Neutrophil (primary cell): ENCODE results near the gene C11orf21.

ENCODE experiments used
- H3K27ac ChIP-seq: fragments of 200-600 bp; sonication (generic); 2 replicates; pipeline ENCODE4 v1.5.1; 2016; ENCODE audit warnings: mild to moderate bottlenecking, moderate library complexity
- H3K27me3 ChIP-seq: fragments of 200-600 bp; sonication (generic); 2 replicates; pipeline ENCODE4 v1.6.0; 2016; ENCODE audit warnings: mild to moderate bottlenecking
- H3K36me3 ChIP-seq: fragments of 200-600 bp; sonication (generic); 2 replicates; pipeline ENCODE4 v1.5.1; 2017
- H3K4me1 ChIP-seq, 2 experiments: fragments of 200-600 bp in 1 of 2; sonication (generic) in 1 of 2; 1 replicate in 1 of 2; 2 replicates in 1 of 2; pipeline versions ENCODE4 v1.5.1 to v1.6.1; 2013 to 2016; ENCODE audit warnings: low read depth in 1 of 2, low read length in 1 of 2, mild to moderate bottlenecking in 1 of 2, moderate library complexity in 1 of 2; ENCODE audit not compliant: control insufficient read depth in 1 of 2, insufficient read depth in 1 of 2
- H3K4me3 ChIP-seq, 2 experiments: fragments of 200-600 bp in 1 of 2; sonication (generic) in 1 of 2; 1 replicate in 1 of 2; 2 replicates in 1 of 2; pipeline ENCODE4 v1.5.1; 2013 to 2016; ENCODE audit warnings: low read depth in 1 of 2, low read length in 1 of 2, mild to moderate bottlenecking in 1 of 2, moderate library complexity in 1 of 2
- H3K9me3 ChIP-seq: fragments of 200-600 bp; sonication (generic); 2 replicates; pipeline ENCODE4 v1.5.1; 2016
- TF ChIP-seq, protein P1 (sequence below): fragments of 200-600 bp; sonication (generic); IDR thresholded peaks from 2 replicates; pipeline ENCODE4 v1.5.1; 2016; ENCODE audit warnings: antibody characterized with exemption

The C11orf21 gene

DNA sequence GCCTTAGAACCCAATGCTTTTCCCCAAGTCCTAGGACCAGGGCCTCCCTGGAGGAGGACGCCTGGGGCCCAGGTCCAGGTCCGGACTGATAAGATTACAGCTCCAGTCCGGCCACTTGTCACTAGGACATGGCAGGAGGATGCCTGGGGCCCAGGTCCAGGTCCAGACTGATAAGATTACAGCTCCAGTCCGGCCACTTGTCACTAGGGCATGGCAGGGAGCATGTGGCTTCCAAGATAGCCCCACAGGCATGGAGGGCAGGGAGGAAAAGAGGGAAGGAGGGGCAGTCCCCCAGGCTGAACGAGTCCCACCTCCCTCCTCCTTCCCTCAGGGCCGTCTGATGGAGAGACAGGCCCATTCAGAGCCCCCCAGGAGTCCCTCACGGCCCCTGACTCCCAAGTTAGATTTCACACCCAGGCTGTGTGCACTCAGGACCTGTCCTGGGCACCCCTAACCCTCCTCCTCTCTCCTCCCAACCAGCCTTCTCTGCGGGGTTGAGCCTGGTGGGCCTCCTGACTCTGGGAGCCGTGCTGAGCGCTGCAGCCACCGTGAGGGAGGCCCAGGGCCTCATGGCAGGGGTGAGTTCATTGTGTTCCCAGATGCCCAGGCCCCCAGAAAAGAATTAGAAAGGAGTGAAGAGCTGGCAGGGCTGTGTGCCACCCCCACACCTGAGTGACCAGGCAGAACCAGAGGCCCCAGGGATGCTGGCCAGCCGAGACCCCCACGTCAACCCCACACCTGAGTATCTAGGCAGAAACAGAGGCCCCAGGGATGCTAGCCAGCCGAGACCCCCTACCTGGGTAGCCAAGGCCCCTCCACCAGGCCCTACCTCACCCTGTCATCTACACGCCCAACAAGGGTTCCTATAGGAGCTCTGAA lies 2.1 kb upstream of the C11orf21 start:
- H3K4me3 ChIP-seq, result peak overlapping the region; percentile 63 to 77
- peaks cover 82 to 91% of the 10 kb centered on the region in 2 experiments for H3K4me1 ChIP-seq

DNA sequence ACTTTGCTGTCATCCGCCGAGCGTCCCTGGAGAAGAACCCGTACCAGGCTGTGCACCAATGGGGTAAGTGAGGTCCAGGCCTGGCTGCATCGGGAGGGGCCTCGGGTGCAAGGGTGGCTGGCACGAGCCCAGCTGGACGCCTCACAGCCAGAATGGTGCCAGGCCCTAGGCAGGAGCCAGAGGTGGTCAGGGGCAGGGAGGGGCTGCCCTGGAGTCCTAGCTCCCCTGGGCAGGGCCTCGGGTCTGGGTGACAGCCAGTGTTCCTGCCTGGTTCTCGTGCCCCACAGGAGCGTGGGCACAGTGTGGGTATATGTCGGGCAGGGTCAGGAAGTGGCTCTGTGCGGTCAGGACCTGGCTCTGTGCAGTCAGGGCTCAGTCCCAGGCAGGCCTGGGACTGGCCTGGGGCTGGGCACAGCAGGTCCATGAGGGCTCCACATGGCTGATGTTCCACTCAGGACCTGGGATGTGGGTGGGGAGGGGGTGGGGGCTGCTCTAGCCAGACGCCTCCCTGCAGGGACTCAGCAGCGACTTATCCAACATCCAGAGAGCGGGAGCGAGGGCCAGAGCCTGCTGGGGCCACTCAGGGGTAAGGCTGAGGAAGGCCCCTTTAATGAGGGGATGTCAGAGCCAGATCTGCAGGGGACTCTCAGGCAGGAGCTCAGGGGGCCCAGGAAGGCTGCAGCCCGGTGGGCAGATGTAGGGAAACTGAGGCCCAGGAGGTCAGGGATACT lies 1.3 kb upstream of the C11orf21 start:
- Histone ChIP-seq H3K4me1 (peaks cover 82 to 90% of the 10 kb centered on the region in 2 experiments), H3K36me3 (peaks cover 14% of the 10 kb centered on the region), H3K27ac (peak overlapping the region; percentile 97), H3K27me3 (no peaks in the 10 kb centered on the region), H3K4me3 (peak overlapping the region; percentile 63 to 77), H3K9me3 (no peaks in the 10 kb centered on the region)
- TF ChIP-seq, protein P1, sequence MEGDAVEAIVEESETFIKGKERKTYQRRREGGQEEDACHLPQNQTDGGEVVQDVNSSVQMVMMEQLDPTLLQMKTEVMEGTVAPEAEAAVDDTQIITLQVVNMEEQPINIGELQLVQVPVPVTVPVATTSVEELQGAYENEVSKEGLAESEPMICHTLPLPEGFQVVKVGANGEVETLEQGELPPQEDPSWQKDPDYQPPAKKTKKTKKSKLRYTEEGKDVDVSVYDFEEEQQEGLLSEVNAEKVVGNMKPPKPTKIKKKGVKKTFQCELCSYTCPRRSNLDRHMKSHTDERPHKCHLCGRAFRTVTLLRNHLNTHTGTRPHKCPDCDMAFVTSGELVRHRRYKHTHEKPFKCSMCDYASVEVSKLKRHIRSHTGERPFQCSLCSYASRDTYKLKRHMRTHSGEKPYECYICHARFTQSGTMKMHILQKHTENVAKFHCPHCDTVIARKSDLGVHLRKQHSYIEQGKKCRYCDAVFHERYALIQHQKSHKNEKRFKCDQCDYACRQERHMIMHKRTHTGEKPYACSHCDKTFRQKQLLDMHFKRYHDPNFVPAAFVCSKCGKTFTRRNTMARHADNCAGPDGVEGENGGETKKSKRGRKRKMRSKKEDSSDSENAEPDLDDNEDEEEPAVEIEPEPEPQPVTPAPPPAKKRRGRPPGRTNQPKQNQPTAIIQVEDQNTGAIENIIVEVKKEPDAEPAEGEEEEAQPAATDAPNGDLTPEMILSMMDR, result no peak

More for the DNA sequence above, 2.1 kb upstream of the C11orf21 start:
- Histone ChIP-seq H3K27me3 (no peaks in the 10 kb centered on the region), H3K9me3 (no peaks in the 10 kb centered on the region), H3K27ac (peak overlapping the region; percentile 97), H3K36me3 (peaks cover 10% of the 10 kb centered on the region)
- TF ChIP-seq, protein P1, result no peak

DNA sequence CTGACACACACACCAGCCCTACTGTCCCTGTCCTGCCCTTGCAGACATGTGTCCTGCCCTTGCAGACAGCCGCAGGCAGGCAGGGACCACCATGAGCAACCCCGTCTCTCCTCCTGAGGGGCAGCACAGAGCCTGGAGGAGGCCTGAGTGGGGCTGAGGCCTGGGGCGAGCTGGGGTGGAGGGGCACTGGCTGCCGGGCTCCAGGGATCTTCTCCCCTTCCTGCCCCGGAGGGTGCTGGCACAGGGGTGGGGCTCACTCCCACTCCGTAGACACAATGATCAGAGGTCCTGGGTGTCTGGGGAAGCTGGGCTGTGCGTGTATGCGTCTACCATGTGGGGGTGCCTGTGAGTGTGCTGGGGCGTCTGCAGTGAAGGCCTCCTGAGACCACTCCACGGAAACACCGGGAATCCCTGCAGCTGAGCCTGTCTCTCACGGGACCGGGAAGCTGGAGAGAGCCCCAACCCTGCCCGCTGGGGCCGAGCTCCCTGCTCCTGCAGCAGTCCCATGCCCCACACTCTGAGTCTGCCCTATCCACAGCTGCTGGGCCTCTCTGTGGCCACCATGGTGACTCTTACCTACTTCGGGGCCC lies 683 bp upstream of the C11orf21 start:
- TF ChIP-seq, protein P1, result no peak
- Histone ChIP-seq H3K4me1 (peaks cover 75 to 83% of the 10 kb centered on the region in 2 experiments), H3K9me3 (no peaks in the 10 kb centered on the region), H3K4me3 (peak overlapping the region; percentile 63 to 77), H3K27ac (peak overlapping the region; percentile 97), H3K27me3 (no peaks in the 10 kb centered on the region), H3K36me3 (peaks cover 21% of the 10 kb centered on the region)

DNA sequence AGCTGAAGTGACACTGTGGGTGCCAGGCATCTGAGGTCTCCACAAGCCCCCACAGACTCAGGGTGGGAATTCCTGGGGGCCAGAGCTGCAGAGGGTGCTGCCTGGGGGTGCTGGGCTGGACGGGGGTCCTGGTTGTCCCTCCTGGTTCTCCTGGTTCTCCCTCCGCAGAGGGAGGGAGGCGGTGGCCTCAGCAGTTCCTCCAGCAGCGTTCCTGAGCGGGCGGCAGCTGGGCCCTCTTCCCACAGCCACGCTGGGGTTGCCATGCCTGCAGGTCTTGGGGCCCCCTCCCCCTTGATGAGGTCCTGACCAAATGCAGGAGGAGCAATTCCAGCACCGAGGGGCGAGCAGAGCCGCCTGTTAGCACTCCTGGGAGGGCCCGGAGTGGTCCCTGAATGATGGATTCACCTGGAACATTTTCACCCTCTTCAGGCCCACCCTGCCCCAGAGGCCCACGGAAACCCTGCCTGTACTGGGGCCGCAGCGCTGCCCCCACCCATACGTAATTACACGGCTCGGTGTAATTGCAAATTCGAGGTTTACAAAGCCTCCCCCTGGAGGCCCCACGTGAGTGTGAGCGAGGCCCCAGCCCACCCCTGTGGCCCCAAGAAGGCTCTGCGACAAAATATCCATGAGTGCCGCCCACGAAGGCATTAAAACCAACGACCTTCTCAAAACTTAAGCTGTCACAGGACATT lies 635 bp downstream of the C11orf21 start:
- H3K4me3 ChIP-seq, result peak overlapping the region; percentile 63 to 77
- H3K36me3 ChIP-seq, result peaks cover 34% of the 10 kb centered on the region
- H3K9me3 ChIP-seq, result no peaks in the 10 kb centered on the region
- H3K4me1 ChIP-seq, result peaks cover 63 to 70% of the 10 kb centered on the region in 2 experiments
- TF ChIP-seq, protein P1, result no peak
- peak overlapping the region; percentile 97 for H3K27ac ChIP-seq
- no peaks in the 10 kb centered on the region for H3K27me3 ChIP-seq

DNA sequence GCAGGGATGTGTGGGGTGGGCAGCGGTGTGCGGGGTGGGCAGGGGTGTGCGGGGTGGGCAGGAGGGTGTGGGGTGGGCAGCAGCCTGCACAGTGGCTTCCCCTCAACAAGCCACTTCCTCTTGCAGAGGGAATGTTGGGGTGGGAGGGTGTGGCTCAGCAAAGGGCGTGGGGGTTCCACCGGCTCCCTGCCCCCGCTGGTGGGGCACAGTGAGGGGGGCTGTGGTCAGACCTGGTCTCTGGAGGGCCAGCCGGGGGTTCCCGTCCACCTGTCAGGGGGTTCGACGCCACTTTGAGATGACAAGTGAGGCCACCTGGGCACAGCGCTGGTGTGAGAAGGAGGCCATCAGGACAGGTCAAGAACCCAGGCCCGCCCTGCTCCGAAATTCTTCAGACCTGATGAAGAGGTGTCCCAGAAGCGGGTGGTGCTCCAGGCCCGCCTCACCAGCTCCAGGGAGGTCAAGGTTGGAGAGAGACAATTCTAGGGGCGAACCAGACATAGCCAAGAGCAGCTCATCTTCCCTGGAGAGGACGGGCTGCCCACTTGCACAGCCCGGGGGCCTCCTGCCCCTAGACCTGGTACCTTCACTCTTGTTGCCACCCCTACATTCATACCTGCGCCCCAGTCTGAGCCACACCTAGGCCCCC lies 1.3 kb downstream of the C11orf21 start:
- H3K4me1 ChIP-seq, result peaks cover 56 to 64% of the 10 kb centered on the region in 2 experiments
- peak overlapping the region; percentile 63 to 77 for H3K4me3 ChIP-seq
- peak overlapping the region; percentile 97 for H3K27ac ChIP-seq

More for the DNA sequence above, 1.3 kb downstream of the C11orf21 start:
- TF ChIP-seq, protein P1, result no peak
- Histone ChIP-seq H3K36me3 (peaks cover 41% of the 10 kb centered on the region), H3K9me3 (no peaks in the 10 kb centered on the region), H3K27me3 (no peaks in the 10 kb centered on the region)
